ENCODE results near the gene ZFP14. TPM values are rescaled to one million over a fixed set of nuclear protein-coding genes. Genes with fewer than 3 reads are reported as not detected.

The ZFP14 gene
- 2.4 TPM for total RNA-seq
- long read RNA-seq, full-length matches to known transcripts, result 1 of 3 reads
- long read RNA-seq, partial matches to known transcripts, result 0 of 3 reads
- long read RNA-seq, other reads (novel, unspliced or antisense), result 2 of 3 reads

DNA sequence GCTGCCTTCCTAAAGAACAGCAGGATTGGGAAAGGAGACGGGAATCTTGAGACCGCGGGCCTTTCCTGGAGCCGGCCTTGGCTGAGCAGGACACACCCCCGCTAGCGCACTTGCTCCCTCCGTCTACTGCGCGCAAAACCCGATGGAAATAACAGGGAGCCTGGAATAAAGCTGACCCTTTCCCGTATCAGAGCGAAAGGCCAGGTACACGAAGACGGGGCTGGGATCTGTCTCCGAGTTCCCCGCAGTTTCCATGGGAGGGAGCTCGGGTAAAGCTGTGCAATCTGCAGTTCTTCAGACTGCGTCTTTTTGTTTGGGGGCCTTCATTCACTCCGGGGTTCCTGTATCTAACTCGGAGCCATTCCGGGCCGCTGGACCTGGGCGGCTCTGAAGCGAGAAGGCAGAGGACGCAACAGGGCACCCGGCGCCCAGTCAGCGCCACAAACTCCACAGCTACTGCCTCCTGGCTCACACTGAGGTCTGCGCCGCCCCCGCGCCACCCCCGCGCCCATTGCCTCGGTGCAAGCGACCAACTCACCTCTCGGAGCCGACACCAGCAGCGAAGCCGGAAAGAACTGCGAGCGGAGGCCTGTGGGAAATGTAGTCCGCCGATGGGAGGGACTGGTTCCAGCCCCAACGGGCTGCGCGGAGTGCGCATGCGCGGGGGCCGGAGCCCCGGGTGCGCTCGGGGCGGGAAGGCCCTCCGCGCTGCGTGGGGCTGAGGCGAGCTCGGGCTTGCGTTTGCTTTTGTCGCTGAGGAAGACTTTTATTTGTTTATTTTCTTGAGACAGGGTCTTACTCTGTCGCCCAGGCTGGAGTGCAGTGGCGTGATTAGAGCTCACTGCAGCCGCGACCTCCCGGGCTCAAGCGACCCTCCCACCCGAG lies at the start of gene ZFP14:
ZFP14 (minus strand) TSS at position 577 of the 885 bp plus-strand sequence. CDS start 11,309 bp downstream, outside the sequence.
- intact Hi-C loops (cut with micrococcal nuclease), result no loop called here
- peak; percentile 95 for DNase-seq
- ATAC-seq, result peak; percentile 99

DNA sequence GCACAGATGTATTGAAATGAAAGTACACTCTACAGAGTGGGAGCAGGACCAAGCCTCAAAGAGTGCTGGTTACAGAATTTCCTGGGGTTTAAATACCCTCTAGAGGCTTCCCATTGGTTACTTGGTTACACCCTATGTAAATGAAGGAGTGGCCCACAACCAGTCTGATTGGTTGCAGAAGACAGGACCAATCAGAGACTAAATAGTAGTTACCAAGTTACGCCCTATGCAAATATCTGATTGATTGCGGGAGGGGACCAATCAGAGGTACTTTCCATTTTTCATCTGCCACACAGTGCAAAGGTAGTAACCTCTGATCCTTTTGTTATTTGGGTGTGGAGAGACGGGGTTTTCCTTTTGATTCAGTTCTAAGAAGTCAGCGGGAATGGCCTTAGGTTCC lies 44.9 kb upstream of the ZFP14 start:
- intact Hi-C loops (cut with micrococcal nuclease), result no loop called here

DNA sequence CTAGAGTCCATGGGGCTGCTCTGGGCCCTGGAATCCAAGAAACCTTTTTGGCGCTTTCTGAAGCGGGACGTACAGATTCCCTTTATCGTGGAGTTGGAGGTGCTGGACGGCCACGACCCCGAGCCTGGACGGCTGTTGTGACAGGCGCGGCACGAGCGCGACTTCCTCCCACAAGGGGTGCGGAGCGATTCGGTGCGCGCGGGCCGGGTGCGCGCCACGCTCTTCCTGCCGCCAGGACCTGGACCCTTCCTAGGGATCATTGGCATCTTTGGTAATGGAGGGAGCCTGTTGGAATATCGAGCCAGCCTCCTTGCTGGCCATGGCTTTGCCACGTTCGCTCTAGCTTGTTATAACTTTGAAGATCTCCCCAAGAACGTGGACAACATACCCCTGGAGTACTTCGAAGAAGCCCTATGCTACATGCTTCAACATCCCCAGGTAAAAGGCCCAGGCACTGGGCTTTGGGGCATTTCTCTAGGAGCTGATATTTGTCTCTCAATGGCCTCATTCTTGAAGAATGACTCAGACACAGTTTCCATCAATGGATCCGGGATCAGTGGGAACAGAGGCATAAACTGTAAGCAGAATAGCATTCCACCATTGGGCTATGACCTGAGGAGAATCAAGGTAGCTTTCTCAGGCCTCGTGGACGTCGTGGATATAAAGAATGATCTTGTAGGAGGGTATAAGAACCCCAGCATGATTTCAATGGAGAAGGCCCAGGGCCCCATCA lies 42.9 kb upstream of the ZFP14 start:
- ATAC-seq (no peak), DNase-seq (no peak)
- intact Hi-C loops (cut with micrococcal nuclease), result no loop called here

More for the DNA sequence above, 44.9 kb upstream of the ZFP14 start:
- DNase-seq (no peak), ATAC-seq (no peak)

DNA sequence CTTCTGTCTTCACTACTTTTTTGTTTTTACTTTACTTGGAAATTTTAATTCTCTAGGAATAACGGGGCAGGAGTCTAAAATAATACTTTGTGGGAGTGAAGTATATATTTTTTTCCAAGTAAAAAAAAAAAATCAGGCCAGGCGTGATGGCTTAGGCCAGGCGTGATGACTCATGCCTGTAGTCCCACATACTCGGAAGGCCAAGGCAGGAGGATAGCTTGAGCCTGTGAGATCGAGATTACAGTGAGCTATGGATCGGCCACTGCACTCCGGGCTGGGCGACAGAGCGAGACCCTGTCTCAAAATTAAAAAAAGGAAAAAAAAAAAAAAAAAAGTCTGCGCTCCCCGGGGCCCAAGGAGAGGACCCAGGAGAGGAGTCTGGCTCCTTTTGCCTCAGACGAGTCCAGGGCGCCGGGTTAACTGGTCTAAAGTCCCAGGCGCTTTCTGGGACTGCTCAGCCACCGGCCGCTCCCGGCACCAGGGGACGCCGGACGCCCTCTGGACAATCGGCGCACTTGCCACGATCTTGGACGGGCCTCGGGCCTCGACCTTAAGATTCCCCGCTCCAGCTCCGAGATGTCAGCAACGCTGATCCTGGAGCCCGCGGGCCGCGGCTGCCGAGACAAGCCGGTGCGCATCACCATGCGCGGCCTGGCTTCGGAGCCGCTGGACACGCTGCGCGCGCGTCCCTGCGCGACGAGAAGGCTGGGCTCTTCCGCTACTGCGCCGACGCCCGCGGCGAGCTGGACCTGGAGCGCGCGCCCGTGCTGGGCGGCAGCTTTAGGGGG lies 42.2 kb upstream of the ZFP14 start:
- intact Hi-C loops (cut with micrococcal nuclease), result no loop called here
- DNase-seq (peak; percentile 69), ATAC-seq (peak; percentile 56)

DNA sequence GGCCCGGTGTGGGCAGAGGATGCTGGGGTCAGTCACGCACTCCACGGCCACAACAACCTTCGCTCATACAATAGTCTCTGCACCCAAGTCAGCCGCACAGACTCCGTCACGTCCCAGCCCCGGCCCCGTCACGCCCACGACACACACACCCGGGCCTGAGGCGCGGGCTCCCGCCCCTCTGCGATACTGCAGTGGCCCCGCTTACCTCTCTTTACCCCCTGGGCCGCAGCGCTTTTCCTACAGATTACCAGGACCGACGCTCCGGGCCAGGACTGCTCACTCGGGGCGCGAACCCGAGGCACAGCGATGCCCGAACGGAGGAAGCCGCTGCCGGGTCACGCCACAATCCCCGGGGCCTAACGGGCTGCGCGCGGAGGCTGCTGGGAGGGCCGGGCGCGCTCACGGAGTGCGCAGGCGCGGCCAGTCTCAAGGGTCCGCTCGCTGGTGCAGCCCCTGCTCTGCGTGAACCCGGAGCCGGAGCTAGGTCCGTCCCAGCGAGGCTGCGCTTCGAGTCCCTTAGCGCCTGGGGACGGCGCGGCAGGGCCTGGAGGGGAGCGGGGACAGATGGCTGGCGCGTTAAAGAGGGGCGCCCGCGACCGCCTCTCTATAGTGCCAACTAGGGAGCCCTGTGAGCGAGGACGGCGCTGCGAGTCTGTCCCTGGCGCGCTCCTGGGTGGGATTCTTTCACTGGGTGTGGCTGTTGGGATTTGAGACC lies 39.4 kb upstream of the ZFP14 start, which contains the start of gene ZFP82:
ZFP82 (minus strand) TSS at position 358 of the 715 bp plus-strand sequence. CDS start 8,855 bp downstream, outside the sequence.
- DNase-seq (peak; percentile 94), ATAC-seq (peak; percentile 99)
- intact Hi-C loops (cut with micrococcal nuclease), result no loop called here

DNA sequence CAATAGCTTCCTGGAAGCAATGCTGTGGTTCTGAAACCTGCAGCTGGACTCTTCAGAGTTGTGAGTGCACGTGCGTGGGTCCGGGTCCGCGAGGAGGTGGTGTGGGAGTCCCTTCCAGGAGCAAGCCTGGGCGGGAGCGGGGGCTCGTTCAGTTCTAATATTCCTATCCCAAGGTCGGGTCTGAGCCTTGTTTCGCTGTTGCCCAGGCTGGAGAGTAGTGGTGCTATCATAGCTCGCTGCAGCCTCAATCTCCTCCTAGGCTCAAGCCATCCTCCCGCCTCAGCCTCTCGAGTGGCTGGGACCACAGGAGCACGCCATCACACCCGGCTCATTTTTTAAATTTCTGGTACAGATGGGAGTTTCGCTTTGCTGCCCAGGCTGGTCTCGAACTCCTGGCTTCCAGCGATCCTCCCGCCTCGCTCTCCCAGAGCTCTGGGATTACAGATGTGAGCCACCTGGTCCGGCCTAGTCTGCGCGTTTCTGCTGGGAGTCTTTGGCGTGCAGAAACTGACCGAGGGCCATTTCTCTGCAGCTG lies 38.8 kb upstream of the ZFP14 start:
- ATAC-seq (no peak), DNase-seq (no peak)
- intact Hi-C loops (cut with micrococcal nuclease), result no loop called here

DNA sequence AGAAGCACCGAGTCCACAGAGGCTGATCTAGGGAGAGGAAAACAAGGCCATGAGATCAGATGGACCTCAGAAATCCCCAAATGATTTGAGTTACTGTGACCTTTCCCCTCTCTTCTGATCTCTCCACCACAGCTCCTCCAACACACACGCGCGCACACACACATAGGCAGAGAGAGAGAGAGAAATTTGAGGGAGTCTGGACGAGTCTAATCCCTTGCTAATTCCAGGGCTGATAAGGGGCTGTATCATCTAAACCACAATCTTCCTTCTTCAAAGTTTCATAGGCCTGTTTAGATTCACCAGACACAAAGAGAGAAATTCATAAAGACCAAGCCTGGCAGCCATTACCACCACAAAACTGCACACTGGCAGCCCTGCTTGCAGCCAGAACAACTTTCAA lies 30.8 kb upstream of the ZFP14 start:
- DNase-seq (no peak), ATAC-seq (no peak)
- intact Hi-C loops (cut with micrococcal nuclease), result no loop called here

DNA sequence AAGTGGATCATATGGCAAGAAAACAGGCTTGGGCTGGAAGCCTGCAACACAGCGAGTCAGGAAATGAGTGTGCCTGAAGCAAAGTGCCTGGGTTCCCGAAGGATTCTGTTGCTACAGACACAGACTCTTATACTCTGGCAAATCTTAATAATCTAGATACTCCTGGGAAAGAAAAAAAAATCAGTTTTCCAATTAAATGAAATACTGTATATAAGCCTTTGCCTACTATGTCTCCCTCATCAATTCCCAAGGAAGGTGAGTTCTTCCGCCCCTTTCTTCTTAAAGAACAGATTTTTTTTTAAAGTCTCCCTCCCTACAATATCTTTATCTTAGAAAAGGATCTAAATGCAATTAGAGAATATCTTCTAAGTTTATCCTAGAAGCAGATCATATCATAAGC lies 29.1 kb upstream of the ZFP14 start:
- ATAC-seq, result no peak
- DNase-seq, result no peak
- intact Hi-C loops (cut with micrococcal nuclease), result no loop called here

DNA sequence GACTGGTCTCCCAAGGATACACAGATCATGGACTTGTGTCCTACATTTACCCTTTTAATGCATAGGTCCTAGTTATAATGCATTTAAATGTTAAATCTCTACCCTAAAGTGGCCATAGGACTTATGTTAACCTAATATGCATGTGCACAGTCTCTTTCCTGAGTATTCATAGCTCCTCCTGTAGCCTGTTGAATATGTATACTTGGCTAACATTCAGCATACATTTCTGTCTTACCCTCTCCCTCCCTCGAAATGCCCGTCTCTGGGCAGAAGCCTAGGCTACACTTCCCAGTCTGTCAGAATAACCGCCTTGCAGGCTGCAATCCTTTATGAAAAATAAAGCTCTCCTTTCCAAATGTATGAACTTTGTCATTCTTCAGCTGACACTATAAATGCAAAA lies 25.5 kb upstream of the ZFP14 start:
- intact Hi-C loops (cut with micrococcal nuclease), result no loop called here
- DNase-seq (no peak), ATAC-seq (no peak)

DNA sequence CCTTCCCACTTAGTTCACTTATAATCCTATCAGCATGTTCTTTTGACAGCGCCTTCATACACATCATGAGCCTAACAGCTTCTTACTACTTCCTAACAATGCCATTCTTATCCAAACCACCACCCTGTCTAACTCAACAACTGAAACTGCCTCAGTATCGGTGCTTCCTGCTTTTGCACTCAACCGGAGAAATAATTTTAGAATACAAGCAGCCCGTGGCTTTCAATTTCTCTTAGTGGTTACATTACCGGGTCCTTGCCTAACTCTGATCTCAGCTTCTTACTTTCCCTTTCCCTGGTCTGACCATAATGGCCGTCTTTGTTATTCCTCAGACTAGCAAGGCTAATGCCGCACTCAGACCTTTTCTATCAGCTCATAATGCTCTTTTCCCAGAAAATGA lies 22.5 kb upstream of the ZFP14 start:
- ATAC-seq (no peak), DNase-seq (no peak)
- intact Hi-C loops (cut with micrococcal nuclease), result no loop called here

DNA sequence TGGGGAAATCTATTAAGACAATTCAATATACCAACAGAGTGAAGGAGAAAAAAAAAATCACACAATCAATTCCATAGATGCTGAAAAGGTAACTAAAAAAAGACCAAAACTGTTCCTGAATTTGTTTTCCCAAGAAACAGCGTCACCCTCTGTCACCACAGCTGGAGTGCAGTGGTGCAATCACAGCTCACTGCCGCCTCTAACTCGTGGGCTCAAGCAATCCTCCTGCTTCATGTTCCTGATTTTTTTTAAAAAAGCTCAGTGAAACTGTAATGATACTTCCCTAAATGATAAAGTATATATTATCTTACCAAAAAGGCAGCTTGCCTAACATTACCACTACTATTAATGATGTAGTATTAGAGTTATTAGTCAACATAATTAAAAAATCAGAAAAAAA lies 19.6 kb upstream of the ZFP14 start:
- intact Hi-C loops (cut with micrococcal nuclease), result no loop called here

DNA sequence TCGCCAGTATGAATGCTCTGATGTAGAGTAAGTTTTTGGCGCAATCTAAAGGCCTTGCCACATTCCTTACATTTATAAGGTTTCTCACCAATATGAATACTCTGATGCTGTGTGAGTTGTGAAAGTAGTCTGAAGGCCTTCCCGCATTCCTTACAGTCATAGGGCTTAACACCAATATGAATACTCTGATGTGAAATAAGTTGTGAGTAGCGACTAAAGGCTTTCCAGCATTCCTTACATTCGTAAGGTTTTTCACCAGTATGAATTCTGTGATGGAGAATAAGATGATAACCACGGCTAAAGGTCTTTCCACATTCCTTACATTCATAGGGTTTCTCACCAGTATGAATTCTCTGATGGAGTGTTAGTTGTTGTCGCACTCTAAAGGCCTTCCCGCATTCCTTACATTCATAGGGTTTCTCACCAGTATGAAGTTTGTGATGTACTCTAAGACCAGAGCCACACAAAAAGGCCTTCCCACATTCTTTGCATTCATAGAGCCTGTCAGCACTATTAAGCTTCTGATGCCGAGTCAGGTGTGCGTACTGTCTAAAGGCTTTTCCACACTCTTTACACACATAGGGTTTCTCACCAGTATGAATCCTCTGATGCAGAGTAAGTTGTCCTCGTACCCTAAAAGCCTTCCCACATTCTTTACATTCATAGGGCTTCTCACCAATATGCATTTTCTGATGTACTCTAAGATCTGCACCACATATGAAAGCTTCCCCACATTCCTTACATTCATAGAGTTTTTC lies 14.1 kb upstream of the ZFP14 start:
- no peak for ATAC-seq
- intact Hi-C loops (cut with micrococcal nuclease), result no loop called here
- no peak for DNase-seq

More for the DNA sequence above, 19.6 kb upstream of the ZFP14 start:
- no peak for DNase-seq
- ATAC-seq, result no peak

DNA sequence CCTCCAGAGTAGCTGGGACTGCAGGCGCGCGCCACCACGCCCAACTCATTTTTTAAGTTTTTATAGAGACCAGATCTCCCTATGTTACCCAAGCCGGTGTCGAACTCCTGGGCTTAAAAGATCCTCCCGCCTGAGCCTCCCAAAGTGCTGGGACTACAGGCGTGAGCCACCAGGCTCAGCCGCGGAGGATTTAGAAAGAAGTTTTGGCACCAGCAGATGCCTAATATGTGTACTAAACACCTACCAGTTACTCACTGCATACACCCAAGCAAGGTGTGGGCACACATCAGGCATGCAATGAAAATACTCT lies 464 bp upstream of the ZFP14 start:
- DNase-seq (no peak), ATAC-seq (no peak)
- intact Hi-C loops (cut with micrococcal nuclease), result no loop called here

DNA sequence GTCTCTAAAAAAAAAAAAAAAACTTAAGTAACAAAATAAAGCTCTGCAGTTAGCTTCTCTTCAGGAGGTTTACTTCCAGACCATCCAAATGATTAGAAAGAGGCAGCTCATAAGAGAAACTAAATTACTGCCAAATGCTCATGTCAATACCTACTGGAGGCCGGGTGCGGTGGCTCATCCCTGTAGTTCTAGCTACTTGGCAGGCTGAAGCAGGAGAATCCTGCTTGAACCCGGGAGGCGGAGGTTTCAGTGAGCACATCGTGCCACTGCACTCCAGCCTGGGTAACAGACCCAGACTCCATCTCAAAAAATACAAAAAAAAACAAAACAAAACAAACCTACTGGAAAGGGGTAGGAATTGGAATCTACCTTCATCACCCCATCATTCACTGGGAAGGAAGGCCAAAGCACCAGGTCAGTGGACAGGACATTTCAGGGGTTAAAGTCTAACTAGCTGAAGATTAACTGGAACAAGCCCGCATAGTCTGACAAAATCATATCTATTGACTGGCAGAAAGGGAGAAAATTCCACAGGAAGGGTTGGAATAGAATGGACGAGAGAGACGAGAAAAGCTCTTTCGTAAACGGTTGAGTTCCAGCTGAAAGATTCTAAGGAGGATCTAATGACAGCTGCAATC lies 1.3 kb downstream of the ZFP14 start:
- DNase-seq, result no peak
- intact Hi-C loops (cut with micrococcal nuclease), result no loop called here
- no peak for ATAC-seq

DNA sequence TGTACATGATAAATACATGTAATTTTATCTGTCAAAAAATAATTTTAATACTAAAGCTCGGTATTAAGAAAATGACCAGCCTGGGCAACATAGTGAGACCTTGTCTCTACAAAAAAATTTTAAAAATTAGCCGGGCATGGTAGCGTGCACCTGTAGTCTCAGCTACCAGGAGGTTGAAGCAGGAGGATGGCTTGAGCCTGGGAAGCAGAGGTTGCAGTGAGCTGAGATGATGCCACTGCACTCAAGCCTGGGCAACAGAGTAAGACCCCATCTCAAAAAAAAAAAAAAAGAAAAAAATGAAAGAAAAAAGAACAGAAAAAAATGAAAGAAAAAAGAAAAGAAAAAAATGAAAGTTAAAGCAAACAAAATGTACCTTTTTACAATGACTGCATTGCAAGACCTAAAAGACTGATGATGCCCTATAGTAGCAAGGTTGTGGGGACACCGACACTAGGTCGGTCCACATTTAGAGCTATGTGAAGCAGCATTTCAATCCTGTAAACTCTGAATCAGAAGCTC lies 5.3 kb downstream of the ZFP14 start:
- intact Hi-C loops (cut with micrococcal nuclease), result no loop called here
- ATAC-seq (no peak), DNase-seq (no peak)

DNA sequence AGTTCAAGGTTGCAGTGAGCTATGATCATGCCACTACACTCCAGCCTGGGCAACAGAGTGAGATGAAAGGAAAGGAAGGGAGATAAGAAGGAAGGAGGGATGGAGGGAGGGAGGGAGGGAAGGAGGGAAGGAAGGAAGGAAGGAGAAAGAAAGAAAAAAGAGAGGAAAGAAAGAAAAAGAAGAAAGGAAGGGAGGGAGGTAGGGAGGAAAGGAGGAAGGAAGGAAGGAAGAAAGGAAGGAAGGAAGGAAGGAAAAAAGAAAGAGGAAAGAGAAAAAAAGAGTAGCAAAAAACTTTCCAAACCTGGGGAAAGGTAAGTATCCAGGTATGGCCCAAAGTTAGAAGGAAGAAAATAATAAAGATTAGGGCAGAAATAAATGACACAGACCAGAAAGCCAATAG lies 7.1 kb downstream of the ZFP14 start:
- DNase-seq (no peak), ATAC-seq (no peak)
- intact Hi-C loops (cut with micrococcal nuclease), result no loop called here

DNA sequence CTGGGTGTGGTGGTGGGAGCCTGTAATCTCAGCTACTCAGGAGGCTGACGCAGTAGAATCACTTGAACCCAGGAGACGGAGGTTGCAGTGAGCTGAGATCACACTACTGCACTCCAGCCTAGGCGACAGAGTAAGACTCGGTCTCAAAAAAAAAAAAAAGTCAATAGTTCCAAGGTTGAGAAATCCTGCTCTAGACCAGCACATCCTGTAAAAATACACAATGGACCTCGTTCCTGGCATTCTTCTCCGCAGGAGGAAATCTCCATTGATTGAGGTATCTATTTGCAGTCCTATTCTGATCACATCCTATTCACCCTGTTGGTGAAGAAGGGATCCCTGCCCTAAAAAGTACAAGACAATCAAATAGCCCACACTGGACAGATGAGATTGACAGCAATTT lies 15.2 kb downstream of the ZFP14 start:
- ATAC-seq, result no peak
- no peak for DNase-seq
- intact Hi-C loops (cut with micrococcal nuclease), result no loop called here

Data from left ventricle myocardium superior (tissue), 1 donor.